ENCODE results near the gene CNKSR1.

CNKSR1 gene

DNA sequence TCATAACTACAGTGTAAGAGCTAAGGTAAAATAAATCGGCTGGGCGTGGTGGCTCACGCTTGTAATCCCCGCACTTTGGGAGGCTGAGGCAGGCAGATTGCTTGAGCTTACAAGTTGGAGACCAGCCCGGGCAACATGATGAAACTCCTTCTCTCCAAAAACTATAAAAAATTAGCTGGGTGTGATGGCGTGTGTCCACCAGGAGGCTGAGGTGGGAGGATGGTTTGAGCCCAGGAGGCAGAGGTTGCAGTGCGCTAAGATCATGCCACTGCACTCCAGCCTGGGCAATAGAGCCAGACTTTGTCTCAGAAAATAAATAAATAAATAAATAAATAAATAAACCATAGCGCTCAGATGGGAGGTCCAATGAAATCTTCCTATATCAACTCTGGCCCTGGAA, 35.1 kb upstream of the CNKSR1 start:
- no peak overlapping the region for H3K27ac ChIP-seq
- no peak for TF ChIP-seq ZFX (IDR thresholded peaks at IDR 0.05)
- TF ChIP-seq, protein P1, sequence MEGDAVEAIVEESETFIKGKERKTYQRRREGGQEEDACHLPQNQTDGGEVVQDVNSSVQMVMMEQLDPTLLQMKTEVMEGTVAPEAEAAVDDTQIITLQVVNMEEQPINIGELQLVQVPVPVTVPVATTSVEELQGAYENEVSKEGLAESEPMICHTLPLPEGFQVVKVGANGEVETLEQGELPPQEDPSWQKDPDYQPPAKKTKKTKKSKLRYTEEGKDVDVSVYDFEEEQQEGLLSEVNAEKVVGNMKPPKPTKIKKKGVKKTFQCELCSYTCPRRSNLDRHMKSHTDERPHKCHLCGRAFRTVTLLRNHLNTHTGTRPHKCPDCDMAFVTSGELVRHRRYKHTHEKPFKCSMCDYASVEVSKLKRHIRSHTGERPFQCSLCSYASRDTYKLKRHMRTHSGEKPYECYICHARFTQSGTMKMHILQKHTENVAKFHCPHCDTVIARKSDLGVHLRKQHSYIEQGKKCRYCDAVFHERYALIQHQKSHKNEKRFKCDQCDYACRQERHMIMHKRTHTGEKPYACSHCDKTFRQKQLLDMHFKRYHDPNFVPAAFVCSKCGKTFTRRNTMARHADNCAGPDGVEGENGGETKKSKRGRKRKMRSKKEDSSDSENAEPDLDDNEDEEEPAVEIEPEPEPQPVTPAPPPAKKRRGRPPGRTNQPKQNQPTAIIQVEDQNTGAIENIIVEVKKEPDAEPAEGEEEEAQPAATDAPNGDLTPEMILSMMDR (conservative IDR thresholded peaks at IDR 0.05), result no peak

DNA sequence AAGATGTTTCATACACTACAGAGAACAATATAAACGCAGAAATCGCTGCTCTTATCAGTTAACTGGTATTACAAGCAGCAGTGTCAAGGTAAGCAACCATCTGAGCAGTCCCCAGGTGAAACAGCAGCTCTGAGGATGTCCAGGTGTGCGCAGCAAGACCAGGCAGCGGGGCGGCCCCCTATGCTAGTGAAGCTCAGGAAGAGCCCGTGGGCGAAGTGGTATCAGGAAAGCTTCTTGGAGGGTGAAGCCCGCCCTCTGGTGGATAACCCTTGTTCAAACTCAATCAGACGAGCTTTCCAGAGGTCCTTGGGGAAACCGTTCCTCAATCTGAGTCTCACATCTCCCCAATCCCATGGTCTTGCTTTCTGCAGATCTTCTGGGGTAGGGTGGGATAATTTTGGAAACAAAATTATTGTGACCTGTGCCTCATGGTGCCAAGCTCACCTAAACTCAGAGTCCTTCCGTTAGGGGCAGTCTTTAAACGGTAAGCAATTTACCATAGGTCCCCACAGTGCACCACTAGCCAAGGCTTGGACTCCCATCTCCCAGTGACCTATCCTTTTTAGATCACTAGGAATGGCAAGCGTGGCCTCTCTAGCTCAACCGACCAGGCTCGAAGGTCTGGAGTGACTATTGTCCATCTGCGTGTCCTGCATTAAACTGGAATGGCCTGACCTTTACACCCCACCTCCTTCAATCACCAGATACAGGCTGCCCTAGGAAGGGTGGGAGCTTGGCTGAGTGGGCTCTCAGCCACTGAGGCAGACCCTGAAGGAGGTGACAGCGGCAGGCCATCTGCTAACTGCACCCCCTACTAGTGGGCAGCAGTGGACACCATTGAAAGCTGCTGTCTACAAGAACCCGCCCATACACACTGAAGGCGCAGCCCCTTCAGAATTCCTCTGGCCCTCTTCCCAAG, 32.0 kb upstream of the CNKSR1 start:
- TF ChIP-seq, protein P1 (conservative IDR thresholded peaks at IDR 0.05), result peak; percentile 66
- no peak for TF ChIP-seq ZFX (IDR thresholded peaks at IDR 0.05)

DNA sequence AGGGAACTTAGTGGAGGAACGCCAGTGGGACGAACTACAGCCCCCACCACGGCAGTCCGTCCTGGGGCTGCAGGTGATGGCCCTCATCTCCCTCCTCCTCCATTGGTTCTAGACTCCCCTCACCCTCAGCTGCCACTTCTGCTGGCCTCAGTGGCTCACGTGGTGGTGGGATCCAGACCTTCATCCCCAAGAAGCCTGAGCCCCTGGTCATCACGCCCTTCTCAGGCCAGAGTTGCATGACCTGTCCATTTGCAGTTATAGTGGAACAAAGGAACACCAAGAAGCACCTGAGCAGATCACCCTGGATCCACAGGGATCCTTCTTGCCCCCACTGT, 31.4 kb upstream of the CNKSR1 start:
- no peak overlapping the region for H3K27ac ChIP-seq
- TF ChIP-seq, protein P1 (conservative IDR thresholded peaks at IDR 0.05), result no peak
- no peak for TF ChIP-seq ZFX (IDR thresholded peaks at IDR 0.05)

More for the DNA sequence above, 32.0 kb upstream of the CNKSR1 start:
- no peak overlapping the region for H3K27ac ChIP-seq

DNA sequence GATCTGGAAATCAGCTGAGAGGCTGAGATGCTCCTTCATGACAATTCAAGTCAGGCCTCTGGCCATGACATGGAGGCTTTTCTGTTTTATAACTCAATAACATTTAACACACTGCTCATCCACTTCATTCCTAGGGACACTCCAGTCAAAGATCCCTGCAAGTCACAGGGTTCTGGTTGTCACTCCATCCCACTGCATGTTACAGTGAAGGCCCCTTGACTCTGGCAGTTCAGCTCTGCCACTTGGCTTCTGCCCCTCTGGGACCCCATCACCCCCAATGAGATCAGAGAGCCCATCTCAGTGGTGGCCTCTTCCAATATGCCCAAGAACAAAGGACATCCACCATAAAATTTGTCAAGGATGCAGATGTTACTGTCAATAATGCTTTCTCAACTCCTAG, 28.4 kb upstream of the CNKSR1 start:
- no peak overlapping the region for H3K27ac ChIP-seq
- TF ChIP-seq ZFX (IDR thresholded peaks at IDR 0.05), result no peak
- TF ChIP-seq, protein P1 (conservative IDR thresholded peaks at IDR 0.05), result no peak

DNA sequence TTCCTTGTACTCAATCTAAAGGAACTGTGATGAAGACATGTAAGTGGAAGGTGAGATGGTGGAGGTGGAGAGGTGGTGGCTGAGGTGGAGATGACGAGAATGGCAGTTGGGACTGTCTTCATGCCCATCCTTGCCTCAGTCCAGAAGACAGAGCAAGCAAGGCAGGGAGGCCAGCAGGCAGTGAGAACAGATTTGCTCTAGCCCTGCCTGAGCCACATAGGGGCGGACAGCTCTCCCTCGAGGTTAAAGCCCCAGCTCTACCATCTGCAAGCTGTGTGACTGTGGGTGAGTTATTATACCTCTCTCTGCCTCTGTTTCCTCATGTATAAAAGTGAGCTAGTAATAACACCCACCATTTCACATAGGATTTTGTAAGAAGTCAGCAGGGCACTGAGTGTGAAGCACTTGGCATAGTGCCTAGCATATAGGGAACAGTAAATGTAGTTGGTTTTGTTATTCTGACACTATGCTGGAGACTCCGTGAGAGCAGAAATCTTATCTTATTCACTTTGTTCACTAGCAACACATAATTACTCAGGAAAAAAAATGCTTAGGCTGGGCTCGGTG, 23.2 kb upstream of the CNKSR1 start:
- no peak for TF ChIP-seq ZFX (IDR thresholded peaks at IDR 0.05)
- TF ChIP-seq, protein P1 (conservative IDR thresholded peaks at IDR 0.05), result no peak
- H3K27ac ChIP-seq, result no peak overlapping the region

DNA sequence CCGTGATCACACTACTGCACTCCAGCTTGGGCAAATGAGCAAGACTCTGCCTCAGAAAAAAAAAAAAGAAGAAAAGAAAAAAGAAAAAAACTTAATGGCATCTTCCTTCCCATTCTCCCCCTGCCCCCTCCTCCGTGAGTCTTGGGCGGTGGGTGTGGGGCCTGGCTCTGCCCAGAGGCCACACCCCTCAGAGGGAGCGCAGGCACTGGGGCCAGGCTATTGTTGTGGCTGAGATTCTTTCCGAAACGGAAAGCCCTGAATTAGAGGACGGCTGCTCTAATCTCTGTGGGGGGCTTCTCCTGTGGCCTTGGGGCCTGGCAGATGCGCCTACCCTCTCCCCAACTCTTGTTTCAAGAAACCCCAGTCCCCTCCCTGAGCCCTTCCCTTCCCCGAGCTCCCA, 22.5 kb upstream of the CNKSR1 start:
- TF ChIP-seq ZFX (IDR thresholded peaks at IDR 0.05), result no peak
- TF ChIP-seq, protein P1 (conservative IDR thresholded peaks at IDR 0.05), result no peak
- H3K27ac ChIP-seq, result no peak overlapping the region

Measured in C4-2B (cell line).